Measurements from ENCODE around the gene PCDH17.

PCDH17 gene

DNA sequence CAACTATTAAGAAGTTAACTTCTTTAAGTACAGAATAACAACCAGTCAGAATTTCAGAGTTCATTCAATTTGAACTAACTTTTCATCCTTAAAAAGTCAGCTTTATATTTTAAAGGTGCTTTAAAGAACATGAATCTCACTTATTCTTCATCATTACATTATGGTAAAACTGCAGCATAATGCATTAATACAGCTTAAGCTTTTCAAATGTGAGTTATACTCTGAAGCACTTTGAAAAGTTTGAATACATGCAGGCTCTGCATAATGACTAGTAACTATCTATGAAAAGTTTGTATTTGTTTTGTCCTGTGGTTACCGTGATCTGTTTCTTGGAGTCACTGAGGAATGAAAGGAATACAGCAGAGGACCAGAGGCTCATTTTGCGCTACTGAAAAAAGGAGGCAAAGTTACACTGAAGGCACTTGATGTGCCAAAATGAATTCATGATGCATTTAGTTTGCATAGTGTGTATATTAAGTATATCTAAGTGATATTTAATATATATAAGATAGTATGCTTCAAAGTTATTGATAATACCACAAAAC is 4.1 kb downstream of the PCDH17 start:
- no peak for FAIRE-seq
- no peak for DNase-seq (ENCODE audit: extremely low spot score, insufficient read length, low read depth)

DNA sequence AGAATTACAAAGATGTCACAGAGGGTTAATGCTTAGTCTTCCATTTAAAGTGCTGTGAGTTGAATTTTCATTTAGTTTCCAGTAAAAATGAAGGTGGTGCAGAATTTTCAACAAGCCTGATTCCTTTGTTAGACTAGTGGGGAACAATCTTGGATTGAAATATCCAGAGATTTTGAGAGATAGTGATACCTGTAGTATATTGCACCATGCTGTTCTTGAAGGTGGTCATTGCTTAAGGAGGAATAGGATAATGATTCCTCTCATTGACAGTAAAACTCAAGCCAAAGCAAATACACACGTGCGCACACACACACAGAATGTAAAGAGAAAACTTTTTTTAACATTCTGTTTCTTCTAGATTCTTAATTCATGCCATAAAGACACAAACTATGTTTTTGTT is 5.3 kb downstream of the PCDH17 start:
- FAIRE-seq = no peak

DNA sequence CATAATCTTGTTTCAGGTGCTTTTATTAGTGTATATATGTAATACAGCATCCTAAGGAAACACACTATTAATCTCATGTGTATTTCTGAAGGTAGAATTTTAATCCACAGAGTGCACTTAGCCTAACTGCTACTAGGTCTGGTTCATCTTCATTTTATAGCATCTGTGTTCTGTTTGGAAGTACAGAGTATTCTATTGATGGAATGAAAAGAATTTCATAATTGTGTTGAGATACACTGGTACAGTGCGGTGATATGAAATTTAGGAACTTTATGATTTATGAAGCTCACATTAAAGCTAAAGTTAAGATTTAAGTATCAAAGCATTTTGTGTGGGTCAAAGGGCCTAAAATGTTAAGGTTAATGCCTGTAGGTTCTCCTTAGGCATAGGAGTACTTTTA is 6.0 kb downstream of the PCDH17 start:
- DNase-seq (ENCODE audit: extremely low spot score, insufficient read length, low read depth) = no peak
- FAIRE-seq = no peak

More for the DNA sequence above, 5.3 kb downstream of the PCDH17 start:
- DNase-seq (ENCODE audit: extremely low spot score, insufficient read length, low read depth) = no peak

DNA sequence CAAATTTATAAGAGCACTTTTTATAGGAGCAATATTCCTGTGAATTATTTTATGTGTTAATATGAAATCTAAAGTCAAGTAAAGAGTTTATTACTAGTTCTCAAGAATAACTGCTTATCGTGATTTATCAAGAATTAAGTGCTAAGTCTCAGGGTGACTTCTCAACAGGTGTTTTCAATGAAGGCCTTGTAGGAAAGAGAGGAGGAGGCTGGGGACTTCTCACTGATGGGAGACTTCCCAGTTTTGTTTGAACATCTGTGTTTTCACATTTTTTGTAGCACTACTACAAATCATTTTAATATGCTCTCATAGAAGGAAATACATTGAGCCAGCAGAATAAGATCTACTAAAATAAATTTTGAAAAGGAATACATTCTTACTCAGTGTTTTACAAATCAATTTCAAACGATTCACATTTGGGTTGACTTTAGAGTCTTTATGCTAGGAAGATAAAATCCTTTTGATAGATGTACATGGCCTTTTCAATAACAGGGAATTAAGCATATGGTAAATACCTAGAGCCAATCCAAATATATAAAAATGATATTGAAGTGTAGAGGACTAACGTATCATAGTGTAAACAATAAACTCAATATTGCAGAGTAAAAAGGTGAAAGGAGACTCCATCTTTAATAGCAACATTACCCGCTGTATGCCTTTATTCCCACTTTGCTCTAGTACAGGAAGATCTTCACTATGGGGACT is 6.8 kb downstream of the PCDH17 start:
- no peak for DNase-seq (ENCODE audit: extremely low spot score, insufficient read length, low read depth)
- FAIRE-seq = no peak

DNA sequence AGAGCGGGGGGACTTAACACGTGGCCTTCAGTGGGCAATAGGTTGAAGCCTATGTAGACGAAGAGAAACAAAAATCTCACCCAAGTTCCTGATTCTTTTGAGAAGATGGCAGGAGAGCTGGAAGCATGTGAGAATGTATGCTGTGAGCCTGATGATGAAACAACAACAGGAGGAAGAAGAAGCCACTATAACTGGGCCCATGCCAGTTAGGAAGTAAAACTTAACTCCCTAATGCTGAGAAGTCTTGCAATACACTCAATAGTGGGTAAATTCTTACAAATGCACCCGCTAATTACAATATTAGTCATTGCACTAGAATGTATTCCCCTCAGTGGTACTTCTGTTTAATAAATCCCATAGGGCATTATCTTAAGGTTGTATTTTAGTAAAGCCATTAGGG is 9.1 kb downstream of the PCDH17 start:
- FAIRE-seq (no peak), DNase-seq (ENCODE audit: extremely low spot score, insufficient read length, low read depth) (no peak)

DNA sequence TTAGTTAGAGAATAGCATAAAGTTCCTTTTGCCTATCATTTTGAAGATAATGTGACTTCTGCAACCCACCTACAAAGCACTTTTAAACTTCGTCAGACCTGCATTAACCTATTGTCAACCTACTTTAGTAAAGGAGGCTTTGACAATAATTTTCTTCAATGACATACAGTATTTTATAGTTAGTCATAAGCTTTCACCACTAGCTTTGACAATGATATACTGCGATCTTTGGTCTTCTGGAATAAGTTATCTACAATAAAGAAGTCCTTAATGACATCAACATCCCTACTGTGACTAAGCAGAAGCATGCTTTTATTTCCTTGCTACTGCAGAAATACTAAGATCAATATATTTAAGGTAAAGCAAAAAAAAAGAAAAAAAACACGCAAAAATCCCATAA is 9.5 kb downstream of the PCDH17 start:
- DNase-seq (ENCODE audit: extremely low spot score, insufficient read length, low read depth) (no peak), FAIRE-seq (no peak)

DNA sequence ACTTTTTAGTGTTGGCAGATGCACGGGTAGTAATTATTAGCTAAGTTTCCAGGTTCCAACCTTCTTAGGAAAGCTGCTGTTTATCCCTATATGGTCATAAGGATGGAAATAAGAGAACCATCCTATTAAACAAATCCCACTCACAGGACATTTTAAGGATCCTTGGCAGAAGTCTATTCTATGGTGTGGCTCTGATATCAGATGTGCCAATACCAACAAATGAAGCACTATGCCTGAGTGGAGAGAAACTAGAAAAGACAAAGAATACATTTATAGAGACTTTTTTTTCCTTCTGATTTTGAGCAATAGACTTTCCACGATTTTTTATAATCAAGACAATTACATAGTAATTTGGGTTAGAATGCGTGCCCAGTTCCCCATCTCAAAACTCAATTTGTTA is 12.6 kb downstream of the PCDH17 start:
- FAIRE-seq (no peak), DNase-seq (ENCODE audit: extremely low spot score, insufficient read length, low read depth) (no peak)

DNA sequence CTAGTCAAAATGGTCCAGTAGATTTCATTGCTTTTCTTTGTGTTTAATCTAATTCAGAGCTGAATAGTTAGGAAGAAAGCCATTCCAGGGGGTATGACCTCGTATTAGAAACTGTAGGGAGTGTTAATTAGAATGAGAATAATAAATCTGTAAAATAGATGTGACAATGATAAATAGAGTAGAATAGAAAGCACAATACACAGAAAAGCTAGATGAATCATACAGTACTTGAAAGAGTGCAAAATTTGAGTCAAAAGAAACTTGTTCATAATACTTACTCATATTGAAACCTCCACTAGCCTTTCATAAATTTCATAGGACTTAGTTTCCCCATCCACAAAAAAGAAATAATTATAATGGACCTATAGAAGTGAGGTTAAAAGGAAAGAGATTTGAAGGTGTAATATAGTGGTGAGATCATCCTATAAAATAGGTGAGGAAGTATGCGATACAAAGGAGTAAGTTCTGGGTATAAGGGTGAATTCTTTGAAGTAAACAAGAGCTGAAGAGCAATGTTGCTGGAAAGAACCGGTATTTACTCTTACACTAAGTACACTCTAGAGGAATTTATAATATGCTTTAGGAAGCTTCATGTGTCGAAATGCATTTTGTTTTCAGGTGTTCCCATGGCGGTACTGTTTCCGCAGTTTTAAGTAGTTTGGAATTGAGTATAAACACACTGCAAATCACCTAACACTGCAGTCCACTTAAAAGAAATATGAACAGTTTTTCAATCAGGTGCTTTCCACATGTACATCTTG is 21.9 kb downstream of the PCDH17 start:
- DNase-seq (ENCODE audit: extremely low spot score, insufficient read length, low read depth) (no peak), FAIRE-seq (no peak)

DNA sequence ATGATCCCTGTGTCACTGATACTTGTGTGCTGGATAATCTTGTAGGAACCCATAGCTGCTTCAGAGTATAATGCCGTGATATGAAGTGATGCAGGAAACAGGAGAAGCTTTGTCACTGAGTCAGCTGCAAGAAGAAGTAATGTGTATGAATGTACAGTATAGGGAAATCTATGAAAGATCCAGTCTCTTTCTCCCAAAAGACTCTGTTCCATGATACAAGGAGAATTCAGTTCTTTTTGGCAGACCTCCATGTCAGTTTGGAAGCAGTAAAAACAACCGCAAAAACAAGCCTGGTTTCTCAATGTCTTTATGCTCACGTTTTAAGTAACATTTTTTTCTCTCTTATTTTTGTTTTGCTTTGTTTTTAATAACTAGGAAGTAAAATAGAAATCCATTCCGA is 33.9 kb downstream of the PCDH17 start:
- DNase-seq (ENCODE audit: extremely low spot score, insufficient read length, low read depth) (no peak), FAIRE-seq (no peak)

DNA sequence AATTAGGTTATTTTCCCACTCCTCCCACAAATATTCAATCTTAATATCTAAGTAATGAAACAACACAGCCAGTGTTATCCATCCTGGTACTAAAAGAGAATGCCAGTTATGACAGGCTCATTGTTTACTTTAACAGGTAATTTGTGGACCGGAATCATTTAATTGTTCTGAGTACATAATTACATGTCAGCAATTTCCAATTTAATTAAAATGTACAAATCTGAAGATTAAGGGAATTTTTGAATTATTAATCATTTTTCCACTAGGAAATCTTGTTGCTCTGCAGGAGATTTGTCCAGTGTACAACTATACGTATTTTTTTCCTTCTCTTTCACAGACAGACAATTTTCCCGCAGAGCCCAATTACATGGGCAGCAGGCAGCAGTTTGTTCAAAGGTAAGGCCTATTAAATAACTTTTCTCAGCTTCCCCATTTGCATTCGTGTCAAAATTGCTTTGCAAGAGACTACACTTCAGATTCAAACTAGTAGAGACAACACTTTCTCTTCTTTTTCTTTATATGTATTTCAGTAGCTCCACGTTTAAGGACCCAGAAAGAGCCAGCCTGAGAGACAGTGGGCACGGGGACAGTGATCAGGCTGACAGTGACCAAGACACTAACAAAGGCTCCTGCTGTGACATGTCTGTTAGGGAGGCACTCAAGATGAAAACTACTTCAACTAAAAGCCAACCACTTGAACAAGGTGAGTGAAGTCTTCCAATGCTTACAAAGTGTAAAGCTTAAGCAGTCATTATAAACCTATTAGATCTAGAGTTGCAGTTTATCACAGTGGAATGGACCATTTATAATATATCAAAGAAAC is 34.8 kb downstream of the PCDH17 start:
- DNase-seq (ENCODE audit: extremely low spot score, insufficient read length, low read depth) (no peak), FAIRE-seq (no peak)

DNA sequence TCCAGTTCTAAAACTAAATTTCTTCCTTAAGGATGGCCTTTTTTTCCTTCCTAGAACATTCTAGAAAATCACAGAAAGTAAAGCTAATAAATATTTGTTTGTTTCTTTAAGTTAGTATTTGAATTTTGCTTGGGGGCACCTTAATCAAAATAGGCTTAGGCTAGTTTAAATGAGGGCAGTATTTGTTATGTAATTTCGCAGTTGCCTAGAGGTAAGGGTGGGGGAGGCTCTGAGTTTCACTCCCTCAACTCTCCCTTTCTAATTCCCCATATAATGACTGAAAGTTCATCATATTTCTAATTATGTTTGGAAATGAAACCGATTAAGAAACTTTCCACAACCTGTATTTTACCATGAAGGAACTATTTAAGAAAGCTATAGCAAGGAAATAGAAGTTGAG is 40.6 kb downstream of the PCDH17 start:
- no peak for DNase-seq (ENCODE audit: extremely low spot score, insufficient read length, low read depth)
- FAIRE-seq = no peak

DNA sequence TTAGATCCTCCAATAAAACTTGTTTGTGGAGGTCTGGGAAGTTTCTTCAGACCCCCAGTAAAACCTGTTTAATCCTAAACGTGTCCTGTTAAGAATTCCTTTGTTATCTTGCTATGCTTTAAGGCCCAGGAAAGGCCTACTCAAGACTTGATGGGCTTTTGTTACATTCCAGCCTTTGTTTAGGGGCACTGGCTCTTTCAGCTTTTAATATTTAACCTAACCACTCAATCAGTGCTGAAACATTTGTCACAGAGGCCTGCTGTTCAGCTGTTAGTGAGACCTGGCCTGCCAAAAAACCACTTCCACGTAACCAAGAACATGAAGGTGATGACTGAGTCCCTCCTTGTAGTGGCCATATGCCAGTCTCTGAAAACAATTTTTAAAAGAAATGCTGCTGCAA is 41.7 kb downstream of the PCDH17 start:
- DNase-seq (ENCODE audit: extremely low spot score, insufficient read length, low read depth) (no peak), FAIRE-seq (no peak)

DNA sequence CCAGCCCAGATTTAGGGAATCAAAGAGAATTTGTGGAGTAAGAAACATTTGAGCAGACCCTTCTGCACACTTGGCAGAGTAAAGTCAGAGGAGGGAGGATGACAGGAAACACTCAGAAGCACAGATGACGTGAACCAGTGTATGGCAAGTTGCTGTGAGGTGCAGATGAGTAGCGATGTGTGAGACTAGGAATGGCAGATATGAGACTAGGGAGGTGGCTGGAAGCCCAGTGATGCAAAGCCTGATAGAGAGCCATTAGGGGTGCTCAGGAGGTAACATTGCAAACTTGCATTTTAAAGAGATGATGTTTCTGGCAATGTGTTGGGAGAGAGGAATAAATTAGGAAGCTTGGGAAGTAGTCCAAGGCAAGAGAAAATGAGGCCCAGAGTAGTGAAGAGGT is 44.0 kb downstream of the PCDH17 start:
- FAIRE-seq (no peak), DNase-seq (ENCODE audit: extremely low spot score, insufficient read length, low read depth) (no peak)

DNA sequence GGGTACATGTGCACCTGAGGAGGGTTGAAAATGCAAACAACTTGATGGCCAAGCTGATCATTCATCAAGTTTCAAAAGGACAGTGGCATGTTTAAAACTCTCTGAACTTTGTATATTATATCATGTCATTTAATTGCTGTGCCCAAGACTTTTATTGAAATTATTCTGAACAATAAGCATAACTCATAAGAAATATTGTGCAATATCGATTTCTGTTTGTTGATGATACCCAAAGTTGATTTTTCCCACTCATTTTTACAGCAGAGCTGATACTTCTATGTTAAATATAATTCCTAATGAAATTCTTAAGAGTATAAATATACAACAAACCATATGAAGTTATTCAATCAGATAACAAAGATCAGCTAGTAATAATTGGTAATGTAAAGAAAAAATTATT is 49.1 kb downstream of the PCDH17 start:
- FAIRE-seq (no peak), DNase-seq (ENCODE audit: extremely low spot score, insufficient read length, low read depth) (no peak)

DNA sequence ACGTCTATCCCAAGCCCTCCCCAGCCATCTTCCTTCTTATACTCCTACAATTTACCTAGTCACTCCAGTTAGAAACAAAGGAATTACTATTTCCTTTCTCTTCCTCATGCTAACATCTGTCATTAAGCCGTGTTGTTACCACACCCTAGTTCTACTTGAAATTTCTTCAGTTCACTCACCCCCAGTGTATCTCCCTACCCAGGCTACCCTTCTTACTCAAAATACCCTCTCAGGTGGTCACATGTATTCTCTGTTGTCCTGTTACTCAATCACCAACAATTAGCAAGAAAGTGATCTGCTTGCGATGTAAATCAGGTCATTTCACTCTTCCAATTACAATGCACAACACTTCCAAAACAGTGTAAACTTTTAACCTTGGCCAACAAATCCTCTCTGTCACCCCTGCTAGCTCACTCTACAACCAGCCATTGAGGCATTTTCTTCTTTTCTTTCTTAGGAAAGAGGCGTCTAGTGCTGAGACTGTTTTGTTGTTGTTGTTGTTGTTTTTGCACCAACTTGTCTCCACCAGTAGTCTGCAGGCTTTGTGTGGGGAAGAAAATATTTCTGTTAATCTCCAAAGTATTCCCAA is 50.7 kb downstream of the PCDH17 start:
- DNase-seq (ENCODE audit: extremely low spot score, insufficient read length, low read depth) (no peak), FAIRE-seq (no peak)

DNA sequence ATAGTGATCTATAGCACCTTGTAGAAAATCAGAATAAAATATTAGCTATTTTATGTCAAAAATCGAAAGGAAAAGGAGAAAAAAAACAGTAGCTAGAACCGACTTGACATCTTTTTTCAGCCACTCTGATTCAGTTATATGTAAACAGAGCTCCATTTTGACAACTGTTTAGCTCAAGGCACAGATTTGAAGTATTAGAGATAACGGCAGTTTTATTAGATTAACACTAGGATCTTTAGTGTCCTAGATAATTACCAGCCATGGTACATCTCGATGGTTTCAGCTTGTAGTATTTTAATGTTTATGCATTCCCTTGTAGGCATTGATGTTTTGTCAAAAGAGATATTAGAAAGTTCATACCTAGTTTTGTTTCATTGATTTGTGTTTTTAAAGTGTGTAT is 67.3 kb downstream of the PCDH17 start:
- FAIRE-seq (no peak), DNase-seq (ENCODE audit: extremely low spot score, insufficient read length, low read depth) (no peak)

DNA sequence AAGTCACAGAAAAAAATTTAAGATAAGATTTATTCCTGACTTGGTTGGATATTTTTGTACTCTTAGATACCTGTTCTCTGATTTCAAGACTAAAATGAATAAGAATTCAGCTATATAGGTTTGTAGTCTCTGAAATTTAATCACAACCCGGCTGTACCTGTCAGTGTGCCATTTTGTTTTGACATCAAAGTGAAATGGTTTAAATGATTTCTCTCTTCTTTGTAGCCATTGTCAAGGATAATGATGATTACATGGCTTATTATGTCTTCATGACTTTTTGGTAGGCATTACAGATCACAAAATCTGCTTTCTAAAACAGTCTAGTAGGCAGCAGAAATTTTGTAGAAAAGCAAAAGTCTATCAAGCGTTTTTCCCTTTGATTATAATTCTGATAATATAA is 72.5 kb downstream of the PCDH17 start:
- DNase-seq (ENCODE audit: extremely low spot score, insufficient read length, low read depth) (no peak), FAIRE-seq (no peak)

DNA sequence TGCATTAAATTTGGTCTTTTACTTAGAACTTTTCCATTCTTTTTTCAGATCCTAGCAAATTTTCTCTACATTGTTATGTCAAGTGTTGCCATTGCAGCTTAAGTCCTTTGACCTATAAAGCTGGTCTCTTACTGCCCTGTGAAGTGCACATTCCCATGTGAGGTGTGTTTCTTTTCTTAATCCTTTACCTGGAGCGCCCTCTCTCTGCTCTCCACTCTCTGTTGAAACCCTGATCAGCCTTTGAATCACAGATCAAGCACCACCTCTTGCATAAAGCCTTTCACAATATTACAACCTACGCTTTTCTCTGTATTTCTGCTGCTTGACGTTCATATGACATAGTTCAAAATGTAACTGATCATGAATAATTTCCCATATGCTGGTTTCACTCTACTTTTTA is 84.8 kb downstream of the PCDH17 start:
- FAIRE-seq (no peak), DNase-seq (ENCODE audit: extremely low spot score, insufficient read length, low read depth) (no peak)

DNA sequence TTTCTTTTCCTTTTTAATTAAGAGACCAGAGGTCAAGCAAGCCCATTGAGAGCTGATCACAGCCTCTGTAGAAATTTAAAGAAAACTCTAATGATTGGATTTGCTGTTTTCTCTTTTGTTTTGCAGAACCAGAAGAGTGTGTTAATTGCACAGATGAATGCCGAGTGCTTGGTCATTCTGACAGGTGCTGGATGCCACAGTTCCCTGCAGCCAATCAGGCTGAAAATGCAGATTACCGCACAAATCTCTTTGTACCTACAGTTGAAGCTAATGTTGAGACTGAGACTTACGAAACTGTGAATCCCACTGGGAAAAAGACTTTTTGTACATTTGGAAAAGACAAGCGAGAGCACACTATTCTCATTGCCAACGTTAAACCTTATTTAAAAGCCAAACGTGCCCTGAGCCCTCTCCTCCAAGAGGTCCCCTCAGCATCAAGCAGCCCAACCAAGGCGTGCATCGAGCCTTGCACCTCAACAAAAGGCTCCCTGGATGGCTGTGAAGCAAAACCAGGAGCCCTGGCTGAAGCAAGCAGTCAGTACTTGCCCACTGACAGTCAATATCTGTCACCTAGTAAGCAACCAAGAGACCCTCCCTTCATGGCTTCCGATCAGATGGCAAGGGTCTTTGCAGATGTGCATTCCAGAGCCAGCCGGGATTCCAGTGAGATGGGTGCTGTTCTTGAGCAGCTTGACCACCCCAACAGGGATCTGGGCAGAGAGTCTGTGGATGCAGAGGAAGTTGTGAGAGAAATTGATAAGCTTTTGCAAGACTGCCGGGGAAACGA is 93.1 kb downstream of the PCDH17 start:
- FAIRE-seq = no peak

DNA sequence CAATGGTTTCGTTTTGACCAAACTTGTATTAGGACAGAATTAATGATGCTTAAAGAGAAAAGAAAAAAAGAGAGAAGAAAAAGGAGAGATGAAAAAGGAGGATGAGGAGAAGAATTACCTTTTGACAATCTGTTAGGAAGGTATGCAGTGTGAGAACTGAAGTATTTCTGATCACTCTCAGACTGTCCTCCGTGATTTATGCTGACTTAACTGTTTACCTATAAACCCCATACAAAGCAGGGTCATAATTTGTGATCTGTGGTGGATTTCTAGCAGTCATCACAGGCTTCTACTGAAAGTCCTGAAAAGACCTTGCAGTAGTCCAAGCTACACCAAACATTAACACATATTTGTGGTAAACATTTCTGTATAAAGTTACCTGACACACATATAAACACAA is 93.9 kb downstream of the PCDH17 start:
- DNase-seq (ENCODE audit: extremely low spot score, insufficient read length, low read depth) = no peak
- no peak for FAIRE-seq

More for the DNA sequence above, 93.1 kb downstream of the PCDH17 start:
- no peak for DNase-seq (ENCODE audit: extremely low spot score, insufficient read length, low read depth)
